SW 1271 (cell line): ENCODE measurements around the gene ZNF750.

Experiments
- DNase-seq, 2 experiments: peaks; one replicate each; lab custom pipeline; 2025; lab: John Stamatoyannopoulos, UW

The ZNF750 gene

DNA sequence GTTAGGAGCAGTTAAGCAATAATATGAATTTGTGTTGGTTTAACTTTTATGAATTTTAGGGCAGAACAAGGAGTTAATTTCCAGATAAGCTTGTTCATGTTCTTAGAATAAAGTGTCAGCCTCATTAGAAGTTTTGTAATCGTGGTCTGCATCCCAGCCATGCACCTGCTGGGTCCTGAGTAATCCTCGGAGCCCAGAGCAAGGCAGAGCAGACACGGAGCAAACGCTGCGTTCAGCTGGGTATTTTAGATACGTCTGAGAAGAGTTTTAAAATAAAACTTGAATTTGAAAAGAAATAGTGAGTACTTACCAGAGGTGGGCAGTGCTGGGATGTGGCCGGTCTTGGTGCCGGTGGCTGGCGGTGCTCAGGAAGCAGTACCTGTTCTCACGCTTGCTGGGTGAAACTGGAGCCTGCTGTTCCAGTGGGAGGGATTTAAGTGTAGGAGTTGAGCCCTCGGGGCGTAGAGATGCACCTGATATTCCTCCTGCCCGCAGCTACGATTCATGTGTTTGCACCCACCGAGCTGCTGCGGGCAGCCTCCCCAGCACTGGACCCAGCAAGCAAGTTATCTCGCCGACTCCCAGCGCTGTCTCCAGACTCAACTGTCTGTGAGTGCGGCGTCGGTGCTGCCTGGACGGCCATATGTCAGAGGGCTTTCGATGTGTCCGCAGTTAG is at the start of gene ZNF750:
ZNF750 (minus strand) TSS at position 406 of the 676 bp plus-strand sequence. CDS start 7,568 bp downstream, outside the sequence.
- DNase-seq: no peak

DNA sequence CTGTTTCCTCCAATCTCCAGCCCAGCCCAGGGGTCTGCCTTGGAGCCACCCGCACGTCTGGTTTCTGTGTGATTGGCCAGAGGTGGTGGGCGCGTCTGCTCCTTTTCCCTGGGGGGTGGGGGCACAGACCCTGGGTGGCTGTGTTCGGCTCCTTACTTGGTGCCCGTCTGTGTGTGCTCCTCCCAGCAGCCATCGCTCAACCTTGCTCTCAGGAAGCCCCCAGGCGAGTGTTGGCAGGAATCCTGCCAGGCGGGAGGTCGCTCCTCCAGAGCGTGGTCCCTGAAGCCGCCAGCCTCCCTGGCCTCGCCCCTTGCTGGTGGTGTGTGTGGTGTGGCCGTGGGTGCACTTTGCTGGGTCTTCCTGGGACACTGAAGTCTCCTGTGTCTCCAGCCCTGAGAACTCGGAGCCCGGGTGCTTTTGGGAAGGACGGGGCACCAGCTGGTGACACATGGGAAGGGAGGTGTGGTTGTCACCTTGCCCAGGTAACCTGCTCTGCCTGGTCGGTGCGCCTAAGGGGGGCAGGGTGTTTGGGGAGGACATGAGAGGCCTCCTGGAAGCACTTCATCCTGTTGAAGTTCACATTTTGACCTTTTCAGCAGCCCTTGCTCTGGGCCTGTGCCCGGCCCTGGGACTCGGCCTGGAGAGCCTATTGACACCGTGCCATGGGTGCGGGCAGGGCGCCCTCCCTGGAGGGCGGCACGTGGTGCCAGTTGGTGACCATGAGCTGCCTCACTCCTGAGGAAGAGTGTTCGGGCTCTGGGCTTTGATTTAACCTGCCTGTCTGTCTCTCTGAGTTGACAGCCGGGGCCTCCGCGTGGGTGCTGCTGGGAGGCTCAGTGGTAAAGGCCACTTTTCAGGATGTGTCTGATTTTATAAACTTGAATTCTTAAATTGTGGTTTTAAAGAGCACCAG is 49.0 kb upstream of the ZNF750 start:
- DNase-seq: no peak

DNA sequence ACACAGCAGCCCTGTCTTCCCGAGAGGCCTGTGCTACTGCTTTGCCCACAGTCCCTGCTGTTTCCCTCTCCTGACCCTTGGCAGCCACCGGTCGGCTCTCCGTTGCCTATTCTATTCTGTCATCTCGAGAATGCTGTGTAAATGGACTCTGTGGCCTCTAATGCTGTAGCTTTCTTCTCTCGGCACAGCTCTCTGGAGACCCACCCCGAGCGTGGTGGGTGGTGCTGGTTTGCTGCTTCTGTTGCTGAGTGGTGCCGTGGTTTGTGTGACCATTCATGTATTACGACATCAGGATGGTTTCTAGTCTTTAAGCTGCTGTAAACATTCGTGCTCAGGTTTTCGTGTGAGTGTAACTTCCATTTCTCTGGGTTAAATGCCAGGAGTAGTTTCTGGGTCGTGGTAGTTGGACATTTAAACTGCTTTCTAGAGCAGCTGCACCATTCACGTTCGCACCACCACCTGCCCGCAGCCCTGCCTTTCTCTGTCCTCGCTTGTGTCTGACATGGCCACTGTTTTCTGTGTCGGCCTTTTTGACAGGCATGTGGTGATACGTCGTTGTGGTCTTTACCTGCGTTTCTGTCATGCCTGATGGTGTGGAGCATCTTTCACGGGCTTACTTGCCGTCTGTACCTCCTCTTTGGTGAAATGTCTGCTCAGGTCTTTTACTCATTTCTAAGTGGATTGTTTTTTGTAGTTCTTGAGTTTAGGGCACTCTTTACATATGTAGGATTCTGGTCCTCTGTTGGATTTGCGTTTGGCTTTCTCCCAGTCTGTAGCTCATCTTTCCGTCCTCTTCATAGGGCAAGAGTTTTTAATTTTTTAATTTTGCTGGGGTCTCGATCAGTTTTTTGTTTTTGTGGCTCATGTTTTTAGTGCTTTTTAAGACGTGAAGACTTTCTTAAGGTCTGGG is 47.7 kb upstream of the ZNF750 start:
- DNase-seq: no peak

DNA sequence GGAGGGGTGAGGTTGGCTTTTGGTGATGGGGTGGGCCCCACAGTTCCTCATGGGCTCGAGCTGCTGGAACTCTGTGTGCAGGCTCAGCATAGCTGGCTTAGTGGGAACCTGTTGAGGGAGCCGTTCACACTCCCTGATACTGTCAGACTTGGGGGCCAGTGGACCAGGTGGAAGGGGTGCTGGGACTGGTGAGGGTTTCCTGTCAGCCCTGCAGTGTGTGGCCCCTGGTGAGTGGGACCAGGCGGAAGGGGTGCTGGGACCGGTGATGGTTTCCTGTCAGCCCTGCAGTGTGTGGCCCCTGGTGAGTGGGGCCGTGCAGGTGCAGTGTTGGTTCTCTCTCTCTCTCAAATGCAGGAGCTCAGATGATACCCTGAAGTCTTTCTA is 45.1 kb upstream of the ZNF750 start:
- no peak for DNase-seq

DNA sequence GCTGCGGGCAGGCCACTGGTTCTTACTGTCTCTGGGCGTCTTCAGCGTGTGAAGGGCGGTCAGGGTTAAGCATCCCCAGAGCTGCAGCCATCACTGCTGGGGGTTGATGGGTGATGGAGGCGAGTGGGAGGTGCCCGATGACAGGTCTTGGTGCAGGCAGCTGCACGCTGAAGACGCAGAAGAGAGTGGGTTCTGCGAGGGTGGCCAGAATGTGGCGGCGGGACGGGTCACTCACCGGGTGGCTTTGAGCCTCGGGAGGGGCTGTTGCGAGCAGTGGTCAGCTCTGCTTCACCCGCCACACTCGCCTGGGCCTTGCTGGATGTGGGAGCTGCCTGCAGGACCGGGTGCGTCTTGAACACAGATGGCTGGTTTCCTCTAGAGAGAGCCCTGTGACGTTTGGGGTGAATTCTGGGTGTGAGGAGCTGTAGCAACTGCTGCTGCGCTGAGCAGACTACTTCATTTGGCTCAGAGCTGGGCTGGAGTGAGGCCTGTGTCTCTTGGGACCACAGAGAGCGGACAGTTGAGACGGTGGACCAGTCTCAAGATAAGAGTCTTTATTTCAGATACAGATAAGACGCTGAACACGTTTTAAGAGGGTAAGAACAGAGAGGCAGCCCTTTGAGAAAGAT is 44.6 kb upstream of the ZNF750 start:
- no peak for DNase-seq

DNA sequence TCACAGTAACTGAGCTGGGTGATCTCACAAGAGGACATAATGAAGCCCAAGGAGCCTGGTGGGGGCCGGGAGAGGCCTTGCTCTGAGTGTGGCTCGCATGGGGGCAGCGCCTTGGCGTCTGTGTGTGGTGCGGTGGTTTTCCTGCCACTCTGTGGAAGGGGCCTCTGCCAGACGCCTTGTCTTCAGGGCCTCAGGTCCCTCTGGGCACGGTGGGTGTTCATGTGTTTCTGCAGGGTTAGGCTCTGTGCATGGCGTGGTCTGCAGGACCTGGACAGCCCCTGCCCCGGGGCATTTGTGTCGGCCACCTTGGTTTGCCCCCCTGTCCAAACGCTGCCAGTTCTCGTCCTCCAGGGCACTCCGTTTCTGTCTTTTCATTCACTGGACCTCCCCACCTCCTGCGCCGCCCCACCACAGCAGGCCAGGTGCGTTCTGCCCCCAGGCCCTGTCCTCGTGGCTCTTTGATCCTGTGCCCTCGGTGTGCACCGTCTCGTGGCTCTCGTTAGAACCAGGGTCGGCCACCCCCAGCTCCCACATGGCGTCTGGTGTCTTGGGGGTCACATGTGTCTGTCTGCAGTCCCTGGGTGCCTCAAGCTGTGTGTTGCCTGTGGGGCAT is 43.7 kb upstream of the ZNF750 start:
- DNase-seq: no peak

DNA sequence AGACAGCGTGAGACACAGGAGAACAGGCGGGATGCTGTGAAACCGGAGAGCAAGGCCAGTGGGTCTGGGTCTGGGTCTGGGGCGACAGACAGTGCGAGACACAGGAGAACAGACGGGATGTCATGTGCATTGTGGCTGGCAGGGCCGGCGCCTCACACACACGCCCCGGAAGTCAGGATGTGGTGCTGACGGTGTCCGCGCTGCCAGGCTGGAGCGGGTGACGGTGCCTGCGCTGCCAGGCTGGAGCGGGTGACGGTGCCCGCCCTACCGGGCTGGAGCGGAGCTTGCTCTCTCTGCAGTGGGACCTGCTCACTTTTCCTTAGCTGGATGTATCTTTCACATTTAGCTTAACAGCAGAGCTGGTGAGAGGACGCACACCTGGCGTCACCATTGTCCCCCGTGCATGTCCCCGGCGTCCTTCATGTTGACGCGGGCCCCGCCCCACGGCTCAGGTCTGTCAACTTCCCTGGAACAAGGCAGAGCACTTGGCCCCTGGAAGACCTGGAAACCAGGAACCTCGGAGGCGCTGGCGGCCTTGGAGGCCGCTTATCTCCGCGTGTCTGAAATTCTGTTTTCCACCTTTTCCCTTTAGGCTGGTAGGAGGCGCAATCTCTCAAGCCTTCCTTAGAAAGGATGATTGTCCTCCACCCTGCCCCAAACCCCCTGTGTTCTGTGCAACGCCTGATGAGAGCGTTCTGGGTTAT is 43.0 kb upstream of the ZNF750 start:
- no peak for DNase-seq

DNA sequence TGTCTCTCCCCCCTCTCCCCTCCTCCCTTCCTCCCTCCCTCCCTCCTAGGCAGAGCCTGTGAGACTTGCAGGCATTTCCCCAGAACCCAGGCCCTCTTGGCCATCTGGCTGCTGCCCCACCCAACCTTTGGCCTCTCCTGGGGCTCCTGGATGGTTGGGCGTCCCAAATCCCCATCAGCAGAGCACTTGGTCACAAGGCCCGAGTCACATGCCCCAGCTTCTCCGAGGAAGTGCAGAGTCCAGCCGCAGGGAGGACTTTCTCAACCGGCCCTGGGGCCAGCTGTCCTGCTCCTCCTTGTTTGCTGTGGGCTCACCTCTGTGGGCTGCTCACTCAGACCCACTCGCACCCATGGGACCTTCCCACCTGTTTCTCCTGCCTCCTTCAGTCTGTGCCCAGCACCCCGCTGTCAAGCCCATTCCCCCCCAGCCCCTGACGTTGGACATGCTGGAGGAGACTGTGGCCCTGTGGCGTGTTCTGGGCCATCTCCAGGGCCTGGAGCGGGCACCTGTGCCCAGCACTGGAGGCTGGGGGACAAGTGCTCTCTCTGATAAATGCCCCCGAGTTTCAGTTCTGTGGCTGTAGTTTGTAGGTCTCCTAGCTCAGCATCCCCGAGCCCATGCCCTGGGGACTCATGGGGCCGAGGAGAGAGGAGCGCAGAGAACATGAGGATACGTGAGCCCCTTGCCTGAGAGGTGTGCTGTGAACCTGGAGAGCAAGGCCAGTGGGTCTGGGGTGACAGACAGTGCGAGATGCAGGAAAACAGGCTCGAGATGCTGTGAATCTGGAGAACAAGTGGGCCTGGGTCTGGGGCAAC is 42.3 kb upstream of the ZNF750 start:
- no peak for DNase-seq

DNA sequence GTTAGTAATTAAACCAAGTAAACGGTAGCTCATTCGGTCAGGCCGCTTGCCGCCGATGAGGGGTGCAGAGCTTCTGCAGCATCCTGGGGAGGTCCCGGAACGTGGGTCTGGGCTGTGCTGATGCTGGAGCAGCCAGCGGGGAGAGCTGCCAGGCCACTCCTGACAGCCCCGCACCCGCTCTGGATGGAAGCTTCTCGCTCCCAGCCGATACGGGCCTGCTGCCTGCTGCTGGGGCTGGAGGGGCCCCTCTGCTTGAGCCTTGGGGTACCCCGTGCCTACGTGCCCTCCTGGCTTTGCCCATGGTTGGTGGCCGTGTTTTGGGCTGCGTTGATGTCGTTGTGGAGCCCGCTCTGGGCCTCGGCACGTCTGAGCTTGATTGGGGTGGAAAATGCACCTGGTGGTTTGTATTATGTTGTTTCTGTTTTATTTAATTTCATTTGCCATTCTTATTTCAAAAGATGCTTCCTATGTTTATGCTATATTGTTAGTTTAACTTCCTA is 41.6 kb upstream of the ZNF750 start:
- DNase-seq: no peak

DNA sequence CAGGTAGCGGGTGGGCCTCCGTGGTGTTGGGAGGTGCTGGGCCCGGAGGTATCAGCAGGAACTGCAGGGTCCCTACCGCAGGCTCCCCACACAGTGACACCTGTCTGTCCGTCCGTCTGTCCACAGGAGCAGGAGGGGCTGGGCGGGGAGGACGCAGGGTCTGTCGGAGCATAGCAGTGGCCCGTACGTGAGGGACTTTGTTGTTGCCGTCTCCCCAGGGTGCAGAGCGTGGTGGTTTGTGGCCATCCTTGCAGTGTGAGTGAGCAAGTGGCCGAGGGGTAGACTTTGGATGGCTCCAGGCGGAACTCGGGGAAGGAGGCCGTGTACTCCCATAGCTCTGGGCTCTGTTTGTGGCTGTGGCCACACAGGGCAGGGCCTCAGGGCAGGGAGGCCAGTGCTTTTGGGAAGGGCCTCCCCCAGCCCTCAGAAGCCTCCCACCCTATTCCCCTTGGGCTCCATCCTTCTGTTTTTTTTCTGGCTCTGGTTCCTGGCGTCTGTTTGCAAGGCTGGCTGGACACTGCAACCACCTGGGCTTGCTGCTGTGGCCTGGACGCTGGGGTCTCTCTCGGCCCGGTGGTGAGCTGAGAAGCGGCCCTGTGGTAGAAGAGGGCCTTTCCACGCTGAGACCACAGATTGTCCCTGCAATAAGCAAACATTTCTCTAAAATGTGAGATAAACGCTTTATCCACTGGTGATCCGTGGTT is 41.0 kb upstream of the ZNF750 start:
- DNase-seq: no peak

DNA sequence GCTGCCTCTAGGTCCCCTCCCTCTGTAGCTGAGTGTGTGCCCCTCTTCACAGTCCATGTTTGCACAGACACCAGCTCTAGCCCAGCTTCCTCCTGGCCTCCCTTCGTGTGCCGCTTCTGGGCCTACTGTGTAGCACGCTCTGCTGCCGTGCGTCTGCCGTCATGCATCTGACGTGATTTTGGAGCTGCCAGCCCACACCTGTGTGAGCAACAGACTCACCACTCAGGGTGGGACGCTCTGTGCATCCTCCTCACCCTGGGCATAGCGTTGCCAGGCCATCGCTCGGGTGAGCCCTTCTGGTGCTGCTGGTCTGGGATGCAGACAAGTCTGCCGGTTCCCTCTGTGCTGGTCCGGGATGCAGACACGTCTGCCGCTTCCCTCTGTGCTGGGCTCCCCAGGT is 39.4 kb upstream of the ZNF750 start:
- no peak for DNase-seq

DNA sequence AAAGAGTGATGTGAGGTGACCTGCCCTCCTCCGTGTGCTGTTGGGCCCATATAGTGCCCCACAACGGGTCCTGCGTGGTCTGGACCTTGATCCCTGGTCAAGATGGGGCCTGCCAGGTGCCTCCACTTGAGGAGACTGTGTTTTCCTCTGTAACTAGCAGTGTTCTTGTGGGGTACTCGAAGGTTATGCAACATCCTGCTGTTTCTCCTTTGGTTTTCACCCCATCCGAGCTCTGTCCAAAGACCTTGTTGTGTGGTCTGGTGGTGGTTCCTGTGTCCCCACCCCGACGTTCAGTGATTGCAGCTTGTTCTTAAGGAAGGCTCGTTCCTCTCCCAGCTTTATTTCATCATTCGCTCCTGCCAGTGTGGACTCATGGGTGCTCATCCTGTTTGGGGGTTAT is 38.7 kb upstream of the ZNF750 start:
- no peak for DNase-seq

DNA sequence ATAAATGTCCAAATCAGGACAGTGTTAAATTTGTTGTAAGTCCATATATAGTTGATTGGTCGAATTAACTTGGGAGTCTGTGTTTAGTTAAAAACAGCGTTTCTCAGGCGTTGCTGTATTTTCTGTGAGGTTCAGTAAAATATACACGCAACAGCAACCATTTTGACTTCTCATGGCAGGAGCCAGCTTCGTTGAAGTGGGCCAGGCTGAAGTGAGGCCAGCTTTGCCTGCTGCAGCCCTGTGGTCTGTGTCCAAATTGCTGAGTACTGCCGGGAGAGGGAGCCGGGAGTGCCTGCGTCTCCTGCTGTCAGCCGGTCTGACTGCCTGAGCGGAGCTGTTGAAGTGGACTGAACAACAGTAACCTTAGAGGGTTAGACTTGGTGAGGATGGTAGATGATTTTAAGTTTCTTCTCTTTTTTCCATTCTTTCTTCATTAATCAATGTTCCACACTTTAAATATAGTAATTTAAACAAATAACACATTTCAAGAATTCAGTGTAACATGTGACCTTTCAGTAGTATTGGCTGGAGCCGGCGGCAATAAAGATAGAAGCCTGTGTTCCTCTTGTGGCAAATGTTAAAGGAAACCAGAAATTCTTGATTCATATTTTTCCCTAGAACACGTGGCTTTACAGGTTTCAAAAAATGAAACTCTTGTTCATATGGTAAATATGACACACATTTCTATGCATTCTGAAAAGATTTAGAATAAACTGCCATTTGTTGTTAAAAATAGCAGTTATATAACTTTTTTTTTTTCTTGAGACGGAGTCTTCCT is 37.0 kb upstream of the ZNF750 start:
- no peak for DNase-seq

DNA sequence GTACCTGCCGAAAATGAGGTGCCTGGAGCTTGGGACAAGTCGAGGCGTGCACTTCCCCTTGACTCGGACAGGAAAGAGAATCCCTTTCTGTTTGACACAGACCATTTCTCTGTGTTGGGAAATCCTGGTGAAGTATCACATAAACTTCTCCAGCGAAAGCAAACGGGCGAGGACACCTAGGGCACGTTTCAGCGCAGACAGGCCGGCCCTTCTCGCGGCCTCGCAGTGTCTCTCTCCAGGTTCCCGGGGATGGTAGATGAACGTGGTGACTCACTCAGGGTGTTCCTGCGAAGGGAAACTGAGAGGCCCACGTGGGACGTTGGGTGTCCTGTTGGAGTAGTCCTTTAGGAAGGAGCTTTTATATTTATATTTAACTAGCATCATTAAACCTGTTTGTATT is 36.3 kb upstream of the ZNF750 start:
- no peak for DNase-seq

DNA sequence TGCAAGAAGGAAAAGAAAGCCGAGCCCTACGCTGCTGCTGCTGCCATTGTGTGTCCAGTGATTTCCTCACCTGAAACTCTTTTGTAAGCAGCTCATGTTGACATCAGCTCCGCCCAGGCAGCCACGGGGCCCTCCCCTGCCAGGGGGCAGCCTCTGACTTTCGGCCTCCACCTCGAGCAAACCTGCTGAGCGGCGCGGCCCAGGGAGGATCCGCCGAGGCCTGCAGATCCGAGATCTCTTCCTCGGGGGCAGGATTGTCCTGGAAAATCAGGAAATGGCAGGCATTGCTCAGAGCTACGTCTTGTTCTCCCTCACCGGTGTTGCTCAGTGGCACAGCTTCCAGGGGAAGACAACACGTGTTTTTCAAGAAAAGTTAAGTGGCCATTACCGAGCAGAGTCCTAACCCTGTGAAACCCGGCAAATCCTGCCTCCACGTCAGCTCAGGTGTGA is 35.6 kb upstream of the ZNF750 start:
- DNase-seq: no peak

DNA sequence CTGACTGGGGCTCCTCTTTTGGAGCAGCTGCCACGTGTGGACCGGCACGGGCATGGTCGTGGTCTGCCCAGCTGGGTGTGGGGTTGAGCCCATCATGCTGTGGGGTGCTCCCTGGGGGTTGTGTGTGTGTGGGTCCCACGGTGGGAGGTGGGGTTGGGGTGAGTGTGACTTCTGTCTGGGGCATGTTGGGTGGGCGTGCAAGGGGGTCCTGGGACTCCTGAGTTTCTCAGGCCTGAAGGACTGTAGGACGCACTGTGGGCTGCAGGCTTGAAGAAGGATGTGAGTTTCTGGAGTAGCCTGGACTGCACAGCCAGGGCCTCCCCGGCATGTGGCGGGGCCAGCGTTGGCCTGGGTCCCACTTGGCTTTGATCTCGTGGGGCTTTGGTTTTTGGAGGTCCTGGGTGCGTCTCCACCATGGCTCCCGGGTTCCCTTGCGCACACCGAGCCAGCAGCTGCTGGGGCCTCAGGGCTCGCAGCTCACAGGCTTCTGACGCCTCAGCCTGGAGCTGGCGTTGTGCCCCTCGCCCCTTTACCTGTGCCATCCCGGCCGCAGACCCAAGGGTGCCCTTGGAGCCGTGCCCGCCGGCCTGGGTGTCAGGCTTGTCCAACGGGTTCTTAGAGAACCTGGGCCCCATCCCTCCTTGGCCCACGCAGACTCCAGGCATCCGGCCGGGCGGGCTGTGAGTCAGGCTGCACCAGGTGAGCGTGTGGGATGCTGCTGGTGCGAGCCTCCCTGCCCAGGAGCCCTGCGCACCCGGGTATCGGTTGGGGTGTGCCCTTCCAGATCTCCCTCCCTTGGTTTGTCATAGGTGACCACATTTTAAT is 34.4 kb upstream of the ZNF750 start:
- no peak for DNase-seq

DNA sequence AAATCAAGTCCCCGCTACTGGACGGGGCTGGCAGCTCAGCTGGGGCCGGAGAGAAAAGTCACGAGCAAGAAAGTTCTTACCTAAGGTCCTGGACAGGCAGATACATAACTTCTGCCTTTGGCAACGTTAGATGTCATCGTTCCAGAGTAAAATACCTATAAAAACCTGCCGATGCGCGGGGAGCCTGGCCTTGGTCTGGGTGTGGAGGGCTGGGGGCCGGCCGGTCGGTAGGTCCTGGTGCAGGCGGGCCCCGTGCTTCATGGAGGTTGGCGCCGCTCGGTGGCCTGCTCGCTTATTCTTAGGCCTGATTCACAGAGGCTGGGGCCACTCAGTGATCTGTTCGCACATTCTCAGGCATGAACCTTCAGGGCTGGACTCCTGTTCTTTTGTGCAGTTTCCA is 33.7 kb upstream of the ZNF750 start:
- DNase-seq: no peak
